GM12892 (cell line): ENCODE data around the gene TBL1X.

Experiments
- POLR2A ChIP-seq: IDR thresholded peaks from 2 replicates; pipeline ENCODE4 v1.6.1; 2011; ENCODE audit warnings: low read depth, low read length, control low read depth
- POLR2AphosphoS5 ChIP-seq: IDR thresholded peaks from 2 replicates; pipeline ENCODE4 v1.6.1; 2011; ENCODE audit warnings: low read depth, low read length, control low read depth
- TAF1 ChIP-seq: IDR thresholded peaks from 2 replicates; pipeline ENCODE4 v1.6.1; 2011; ENCODE audit warnings: low read depth, mild to moderate bottlenecking, control low read depth, low read length, borderline replicate concordance

DNA sequence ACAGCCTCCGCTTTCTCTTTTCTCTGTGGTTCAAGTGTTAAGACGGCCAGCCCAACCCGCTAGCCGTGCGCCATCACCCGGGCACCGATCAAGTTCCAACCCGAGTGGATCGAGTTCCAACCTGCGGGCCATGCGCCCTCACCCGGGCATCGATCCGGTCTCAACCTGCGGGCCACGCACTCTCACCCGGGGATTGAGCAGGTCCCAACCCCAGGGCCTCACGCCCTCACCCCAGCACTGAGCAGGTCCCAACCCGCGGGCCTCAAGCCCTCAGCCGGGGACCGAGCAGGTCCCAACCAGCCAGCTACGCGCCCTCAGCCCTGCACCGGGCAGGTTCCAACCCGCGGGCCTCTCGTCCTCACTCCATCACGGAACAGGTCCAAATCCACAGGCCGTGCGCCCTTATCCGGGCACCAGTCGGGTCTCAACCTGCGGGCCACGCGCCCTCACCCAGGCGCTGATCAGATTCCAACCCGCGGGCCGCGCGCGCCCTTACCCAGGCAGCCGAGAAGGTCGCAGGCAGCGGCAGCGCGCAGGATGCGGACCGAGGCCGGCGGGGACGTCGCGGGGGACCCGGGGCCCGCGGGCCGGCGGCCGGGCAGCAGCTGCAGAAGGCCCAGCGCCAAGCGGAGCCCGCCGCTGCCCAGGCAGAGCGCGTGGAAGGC is 300.3 kb downstream of the TBL1X start:
- TF ChIP-seq POLR2AphosphoS5 (no peak), POLR2A (no peak), TAF1 (no peak)
